ENCODE results near the gene CNOT10.
"Not testable (repeated sequence)": the region's sequence is repeated elsewhere in the genome, so short reads cannot be mapped to it uniquely, and the experiment has no call there.

CNOT10 gene, protein sequence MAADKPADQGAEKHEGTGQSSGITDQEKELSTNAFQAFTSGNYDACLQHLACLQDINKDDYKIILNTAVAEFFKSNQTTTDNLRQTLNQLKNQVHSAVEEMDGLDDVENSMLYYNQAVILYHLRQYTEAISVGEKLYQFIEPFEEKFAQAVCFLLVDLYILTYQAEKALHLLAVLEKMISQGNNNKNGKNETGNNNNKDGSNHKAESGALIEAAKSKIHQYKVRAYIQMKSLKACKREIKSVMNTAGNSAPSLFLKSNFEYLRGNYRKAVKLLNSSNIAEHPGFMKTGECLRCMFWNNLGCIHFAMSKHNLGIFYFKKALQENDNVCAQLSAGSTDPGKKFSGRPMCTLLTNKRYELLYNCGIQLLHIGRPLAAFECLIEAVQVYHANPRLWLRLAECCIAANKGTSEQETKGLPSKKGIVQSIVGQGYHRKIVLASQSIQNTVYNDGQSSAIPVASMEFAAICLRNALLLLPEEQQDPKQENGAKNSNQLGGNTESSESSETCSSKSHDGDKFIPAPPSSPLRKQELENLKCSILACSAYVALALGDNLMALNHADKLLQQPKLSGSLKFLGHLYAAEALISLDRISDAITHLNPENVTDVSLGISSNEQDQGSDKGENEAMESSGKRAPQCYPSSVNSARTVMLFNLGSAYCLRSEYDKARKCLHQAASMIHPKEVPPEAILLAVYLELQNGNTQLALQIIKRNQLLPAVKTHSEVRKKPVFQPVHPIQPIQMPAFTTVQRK

DNA sequence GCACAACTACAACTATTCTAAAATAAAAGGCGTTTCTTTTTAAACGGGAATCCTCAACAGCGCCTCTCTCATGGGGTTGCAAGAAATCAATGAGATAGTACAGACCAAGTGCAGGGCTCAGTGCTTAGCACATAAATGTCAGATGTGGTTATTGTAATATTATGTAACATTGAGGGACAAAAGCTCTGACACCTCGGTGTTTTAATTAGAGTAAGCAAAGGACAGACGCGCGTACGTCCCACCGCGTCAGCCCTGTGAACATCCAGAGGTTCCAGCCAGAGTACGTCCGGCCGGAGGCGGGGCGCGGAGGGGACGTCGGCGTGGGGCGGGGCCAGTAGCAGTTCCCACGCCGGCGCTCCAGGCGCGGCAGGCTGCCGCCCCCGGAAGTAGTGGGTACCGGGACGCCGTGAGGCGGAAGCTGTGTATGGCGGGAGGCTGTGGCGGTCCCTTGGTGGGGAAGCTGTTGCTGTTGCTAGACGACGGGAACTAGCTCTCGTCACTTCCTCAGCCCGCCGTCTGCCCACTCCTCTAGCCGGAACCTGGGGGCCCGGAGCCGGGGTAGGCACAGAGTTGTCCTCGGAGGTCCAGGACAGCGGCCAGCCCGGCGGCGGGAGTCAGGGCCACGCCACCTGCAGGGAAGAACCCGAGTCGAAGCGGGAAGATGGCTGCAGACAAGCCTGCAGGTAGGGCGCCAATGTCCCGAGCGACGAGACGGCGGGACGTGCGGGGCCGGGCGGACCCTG is at the start of gene CNOT10:
Gene CNOT10 (plus strand): TSS at position 389 of the 743 bp plus-strand sequence. CDS start 273 bp downstream, at position 662.
- DNase-seq (ENCODE audit: low spot score) = peak; percentile 98

DNA sequence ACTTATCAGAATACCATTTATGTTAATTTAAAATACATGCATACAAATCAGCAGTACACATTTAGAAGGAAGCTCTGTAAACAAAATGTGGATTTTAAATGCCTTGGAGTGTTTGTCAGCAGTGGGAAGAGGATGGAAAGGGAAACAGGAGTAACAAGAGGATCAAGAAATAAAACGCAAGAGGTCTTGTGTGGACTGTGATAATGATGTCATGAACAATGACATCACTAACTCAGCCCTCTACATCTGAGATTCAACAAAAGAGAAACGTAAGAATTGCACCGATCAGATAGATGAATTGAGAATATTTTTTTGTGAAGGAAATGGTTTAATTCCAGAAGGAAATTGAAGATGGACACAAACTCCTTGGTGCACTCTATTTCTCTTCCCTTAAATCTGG is 44.0 kb upstream of the CNOT10 start:
- no peak for DNase-seq (ENCODE audit: low spot score)

DNA sequence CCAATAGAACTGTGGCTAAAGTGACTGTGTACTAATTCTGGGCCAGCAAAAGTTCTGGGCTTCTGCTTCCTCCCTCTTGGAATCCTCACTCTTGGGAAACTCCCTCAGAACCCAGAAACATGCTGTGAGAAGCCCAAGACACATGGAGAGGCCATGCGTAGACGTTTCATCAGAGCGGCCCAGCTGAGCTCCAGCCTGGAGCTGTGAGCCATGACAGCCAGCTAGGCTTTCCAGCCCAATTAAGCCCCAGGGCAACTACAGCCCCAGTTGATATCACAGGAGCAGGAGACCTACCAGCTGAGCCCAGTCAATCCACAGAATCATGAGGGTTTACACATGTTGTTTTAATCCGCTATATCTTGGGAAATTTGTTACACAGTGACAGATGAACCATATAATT is 43.6 kb upstream of the CNOT10 start:
- DNase-seq (ENCODE audit: low spot score) = no peak

- DNase-seq (ENCODE audit: low spot score) = no peak
Measured at GRCh38 chr3:32643354-32643753, 41.6 kb upstream of the CNOT10 start.

GRCh38 chr3:32643816-32644215 is 41.2 kb upstream of the CNOT10 start:
- no peak for DNase-seq (ENCODE audit: low spot score)

GRCh38 chr3:32644380-32644779 is 40.6 kb upstream of the CNOT10 start:
- DNase-seq (ENCODE audit: low spot score) = no peak

GRCh38 chr3:32646761-32647160 is 38.2 kb upstream of the CNOT10 start:
- DNase-seq (ENCODE audit: low spot score) = no peak

GRCh38 chr3:32652337-32653100 is 32.5 kb upstream of the CNOT10 start:
- DNase-seq (ENCODE audit: low spot score) = not testable (repeated sequence)

- no peak for DNase-seq (ENCODE audit: low spot score)
Measured at GRCh38 chr3:32655167-32655566, 29.8 kb upstream of the CNOT10 start.

- no peak for DNase-seq (ENCODE audit: low spot score)
Measured at GRCh38 chr3:32660634-32661033, 24.4 kb upstream of the CNOT10 start.

DNA sequence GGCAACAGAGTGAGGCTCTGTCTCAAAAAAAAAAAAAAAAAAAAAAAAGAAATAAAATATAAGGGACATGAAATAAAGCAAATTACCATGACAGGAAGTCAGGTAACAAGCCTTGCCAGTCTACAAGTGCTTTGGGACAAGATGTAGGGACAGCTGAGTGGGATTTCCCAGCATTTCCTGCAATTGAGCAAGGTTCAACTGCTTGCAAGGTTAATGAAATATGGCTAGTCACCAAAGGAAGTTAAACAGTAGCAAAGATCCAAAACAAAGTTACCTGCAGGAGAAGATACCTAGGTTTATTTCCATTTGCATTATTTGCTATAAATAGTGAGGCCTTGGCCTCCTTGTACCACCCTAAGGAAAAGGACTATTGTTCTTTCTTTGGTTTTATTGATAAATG is 22.3 kb upstream of the CNOT10 start:
- DNase-seq (ENCODE audit: low spot score) = no peak

GRCh38 chr3:32664630-32665075 is 20.3 kb upstream of the CNOT10 start:
- peak; percentile 52 for DNase-seq (ENCODE audit: low spot score)

DNA sequence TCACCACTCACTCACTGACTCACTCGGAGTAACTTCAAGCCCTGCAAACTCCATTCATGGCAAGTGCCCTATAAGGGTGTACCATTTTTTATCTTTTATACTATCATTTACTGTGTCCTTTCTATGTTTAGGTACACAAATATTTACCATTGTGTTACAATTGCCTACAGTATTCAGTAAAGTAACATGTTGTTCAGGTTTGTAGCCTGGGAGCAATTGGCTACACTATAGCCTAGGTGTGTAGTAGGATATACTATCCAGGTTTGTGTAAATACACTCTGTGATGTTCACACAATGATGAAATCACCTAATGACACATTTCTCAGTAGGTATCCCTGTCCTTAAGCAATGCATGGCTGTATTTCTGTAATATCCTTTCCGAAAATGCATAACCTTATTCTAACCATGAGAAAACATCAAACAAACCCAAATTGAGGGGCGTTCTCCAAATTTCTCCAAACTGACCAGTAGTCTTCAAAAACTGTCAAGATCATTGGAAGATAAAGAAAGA is 17.9 kb upstream of the CNOT10 start:
- DNase-seq (ENCODE audit: low spot score) = no peak

DNA sequence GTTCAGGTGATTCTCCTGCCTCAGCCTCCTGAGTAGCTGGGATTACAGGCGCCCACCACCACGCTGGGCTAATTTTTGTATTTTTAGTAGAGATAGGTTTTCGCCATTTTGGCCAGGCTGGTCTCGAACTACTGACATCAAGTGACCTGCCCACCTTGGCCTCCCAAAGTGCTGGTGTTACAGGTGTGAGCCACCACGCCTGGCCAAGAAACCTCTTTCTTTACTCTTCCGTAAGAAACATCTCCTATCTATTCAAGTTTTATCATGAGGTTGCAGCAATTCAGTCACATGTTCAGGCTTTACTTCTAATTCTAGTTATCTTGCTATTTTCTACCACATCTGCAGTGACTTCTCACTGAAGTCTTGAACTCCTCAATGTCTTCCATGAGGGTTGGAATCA is 15.8 kb upstream of the CNOT10 start:
- not testable (repeated sequence) for DNase-seq (ENCODE audit: low spot score)

DNA sequence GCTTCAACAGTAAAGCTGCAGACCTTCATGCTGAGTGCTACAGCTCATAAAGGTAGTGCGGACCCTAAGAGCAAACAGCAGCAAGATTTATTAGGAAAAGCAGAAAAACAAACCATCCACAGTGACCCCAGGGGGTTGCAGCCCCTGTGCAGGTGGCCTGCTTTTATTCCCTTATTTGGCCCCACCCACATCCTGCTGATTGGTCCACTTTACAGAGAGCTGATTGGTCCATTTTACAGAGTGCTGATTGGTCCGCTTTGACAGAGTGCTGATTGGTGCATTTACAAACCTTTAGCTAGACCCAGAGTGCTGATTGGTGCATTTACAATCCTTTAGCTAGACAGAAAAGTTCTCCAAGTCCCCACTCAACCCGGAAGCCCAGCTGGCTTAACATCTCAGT is 11.3 kb upstream of the CNOT10 start:
- DNase-seq (ENCODE audit: low spot score) = not testable (repeated sequence)

DNA sequence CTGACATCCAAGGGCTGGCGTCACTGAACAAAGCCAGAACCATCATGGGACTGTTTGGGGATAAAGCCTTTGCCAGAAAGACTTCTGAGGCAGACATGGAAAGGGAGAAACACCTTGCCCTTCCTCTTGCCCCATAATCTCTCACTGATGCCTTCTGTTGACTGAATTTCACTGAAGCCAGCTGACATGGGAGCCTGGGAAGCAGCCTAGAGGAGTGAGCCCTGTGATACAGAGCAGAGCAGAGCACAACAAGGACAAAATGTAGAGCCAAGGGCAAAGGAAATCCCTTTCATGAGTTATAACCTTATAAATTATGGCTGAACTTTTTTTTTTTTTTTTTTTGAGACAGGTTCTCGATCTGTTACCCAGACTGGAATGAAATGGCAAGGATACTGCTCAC is 9.8 kb upstream of the CNOT10 start:
- no peak for DNase-seq (ENCODE audit: low spot score)

GRCh38 chr3:32675650-32676049 is 9.3 kb upstream of the CNOT10 start:
- no peak for DNase-seq (ENCODE audit: low spot score)

- DNase-seq (ENCODE audit: low spot score) = no peak
Measured at GRCh38 chr3:32681811-32682210, 3.2 kb upstream of the CNOT10 start.

GRCh38 chr3:32684029-32684799 is 774 bp upstream of the CNOT10 start:
- no peak for DNase-seq (ENCODE audit: low spot score)

DNA sequence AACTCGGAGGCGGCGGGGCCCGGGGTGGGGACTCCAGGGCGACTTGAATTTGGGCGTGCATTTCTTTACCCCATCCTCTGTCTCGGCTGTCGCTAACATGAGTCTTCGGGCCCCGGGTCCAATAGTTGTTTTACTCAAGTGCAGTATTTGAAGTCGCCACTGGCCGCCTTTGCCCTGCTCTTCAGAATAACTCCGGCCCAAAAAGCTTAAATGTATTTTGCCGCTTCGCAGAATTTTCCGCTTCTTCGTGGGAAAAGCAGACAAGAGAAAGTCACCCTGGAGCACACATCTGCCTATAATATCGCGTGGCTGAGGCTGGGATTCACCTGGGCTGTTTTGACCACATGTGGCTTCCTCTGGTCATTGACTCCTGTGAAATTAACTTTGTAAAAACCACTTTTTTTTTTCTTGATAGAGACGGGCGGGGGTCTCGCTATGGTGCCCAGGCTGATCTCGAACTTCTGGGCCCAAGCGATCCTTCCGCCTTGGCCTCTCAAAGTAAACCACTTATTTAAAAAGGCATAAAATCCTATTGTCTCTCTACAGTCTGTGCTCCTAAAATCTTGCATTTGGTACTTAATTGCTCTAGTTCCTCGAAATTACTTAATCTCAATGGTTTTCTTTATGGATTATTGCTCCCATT is 676 bp downstream of the CNOT10 start:
- DNase-seq (ENCODE audit: low spot score) = peak; percentile 2

Measured in Ammon's horn (tissue), 1 donor.